Activated CD4-positive, alpha-beta T cell treated with anti-CD3 and anti-CD28 coated beads, Interleukin-10, Interleukin-2, amounts not matched to agents 100 ng/mL and 50 ng/mL, durations not matched to agents 16 hours and 8 hours (primary cell): ENCODE measurements around the gene DIP2C.

Experiments used
- DNase-seq: peaks from one replicate; pipeline ENCODE4 v3.0.0-alpha.2; 2020

Gene DIP2C

GRCh38 chr10:241966-242643 lies 447.4 kb downstream of the DIP2C start:
- no peak for DNase-seq

GRCh38 chr10:241451-241850 lies 448.0 kb downstream of the DIP2C start:
- DNase-seq = no peak

DNA sequence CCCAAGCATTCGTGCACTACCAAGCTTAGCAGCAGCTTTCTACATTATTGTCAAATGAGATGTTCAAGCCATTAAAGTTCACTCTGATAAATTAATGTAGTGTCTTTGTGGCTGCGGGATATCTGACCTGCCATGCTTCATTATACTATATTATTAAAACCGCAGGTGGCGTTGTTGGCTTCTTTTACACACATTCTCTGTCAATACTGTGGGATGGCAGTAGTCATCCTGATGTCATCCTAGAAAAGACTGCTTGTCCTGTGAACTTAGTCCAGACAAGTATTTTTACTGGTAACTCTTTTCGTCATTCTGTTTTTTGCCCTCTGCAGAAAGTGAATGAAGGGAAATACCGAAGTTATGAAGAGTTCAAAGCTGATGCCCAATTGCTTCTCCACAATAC lies 450.4 kb downstream of the DIP2C start:
- no peak for DNase-seq

DNA sequence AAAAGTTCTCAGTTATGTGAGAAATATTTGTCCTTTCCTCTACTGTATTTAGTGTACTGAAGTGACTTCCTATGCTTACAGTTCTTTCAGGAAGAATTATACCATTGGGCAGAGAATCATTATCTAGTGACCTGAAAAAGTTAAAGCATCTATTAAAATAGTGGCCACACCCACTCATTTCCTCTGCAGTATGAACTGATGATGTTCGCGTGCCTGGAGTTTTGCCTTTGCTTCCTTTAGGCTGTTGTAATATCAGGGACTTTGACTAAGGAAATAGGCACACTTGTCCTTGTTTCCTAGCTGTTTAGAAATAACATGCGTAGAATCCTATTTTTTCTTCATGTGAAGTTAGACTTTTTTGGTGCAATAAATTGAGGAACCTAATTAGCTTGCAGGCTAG lies 453.6 kb downstream of the DIP2C start:
- no peak for DNase-seq

DNA sequence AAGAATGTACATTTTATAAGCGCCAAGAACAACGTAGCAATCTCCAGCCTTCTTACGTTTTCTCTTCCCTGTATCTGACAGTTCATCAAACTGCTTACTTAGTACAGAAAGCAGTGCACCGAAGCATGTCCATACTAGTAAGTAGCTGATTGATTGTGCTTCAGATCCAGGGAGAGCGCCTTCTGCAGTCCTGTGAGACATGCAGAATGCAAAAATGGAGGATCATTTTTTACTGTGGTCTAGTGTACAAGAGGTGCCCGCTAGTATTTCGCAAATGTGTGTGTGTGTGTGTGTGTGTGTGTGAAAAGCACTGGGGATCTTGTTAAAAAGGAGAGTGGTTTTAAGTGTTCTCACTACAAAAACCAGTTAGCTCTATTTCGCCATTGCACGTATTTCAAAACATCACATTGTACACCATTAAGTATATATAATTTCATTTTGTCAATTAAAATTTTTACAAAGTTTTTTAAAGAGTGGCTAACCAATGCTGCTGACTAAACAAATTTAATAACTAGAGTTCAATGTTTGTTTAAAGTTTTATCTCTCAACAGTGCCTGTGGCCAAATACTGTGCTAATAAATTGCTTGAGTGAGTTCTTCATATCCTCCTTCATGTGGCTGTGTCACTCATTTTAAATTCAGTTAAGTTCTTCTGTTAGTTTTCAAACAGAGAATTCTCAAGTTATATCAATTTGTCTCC lies 454.6 kb downstream of the DIP2C start:
- DNase-seq = no peak

DNA sequence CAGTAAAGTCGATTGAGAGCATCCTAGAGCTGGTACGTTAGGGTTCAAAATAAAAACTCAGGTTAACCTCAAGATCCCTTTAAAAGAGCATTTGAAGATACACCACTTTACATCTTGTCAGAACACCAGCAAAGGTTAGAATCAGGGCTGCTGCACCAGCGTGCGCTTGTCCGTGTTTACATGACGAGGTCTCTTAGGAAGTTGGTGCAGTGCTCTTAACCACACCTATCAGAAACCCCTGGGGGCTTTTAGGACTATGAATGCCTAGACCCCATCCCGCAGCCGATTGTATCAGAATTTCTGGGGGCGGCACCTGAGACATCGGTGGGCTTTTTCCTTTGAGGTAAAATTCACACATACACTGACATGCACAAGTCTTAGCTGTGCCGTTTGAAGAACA lies 456.6 kb downstream of the DIP2C start:
- DNase-seq = no peak

GRCh38 chr10:232061-232460 lies 457.4 kb downstream of the DIP2C start:
- DNase-seq = no peak

DNA sequence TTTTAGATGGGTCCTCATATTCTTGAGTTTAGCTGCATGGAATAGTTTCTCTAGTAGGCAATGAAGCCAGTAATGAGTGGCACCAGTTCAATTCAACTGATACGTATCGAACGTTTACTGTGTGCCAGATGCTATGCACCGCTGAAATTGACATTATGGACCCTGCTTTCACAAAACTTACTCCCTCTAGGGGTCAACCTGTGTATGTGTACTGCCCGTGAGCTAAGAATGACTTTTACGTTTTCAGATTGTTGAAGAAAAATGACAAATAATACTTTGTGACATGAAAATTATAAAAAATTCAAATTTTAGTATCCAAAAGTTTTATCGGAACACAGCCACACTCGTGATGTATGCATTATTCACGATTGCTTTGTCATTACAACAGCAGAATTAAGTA lies 458.7 kb downstream of the DIP2C start:
- peak; percentile 14 for DNase-seq

GRCh38 chr10:228366-228765 lies 461.1 kb downstream of the DIP2C start:
- no peak for DNase-seq

DNA sequence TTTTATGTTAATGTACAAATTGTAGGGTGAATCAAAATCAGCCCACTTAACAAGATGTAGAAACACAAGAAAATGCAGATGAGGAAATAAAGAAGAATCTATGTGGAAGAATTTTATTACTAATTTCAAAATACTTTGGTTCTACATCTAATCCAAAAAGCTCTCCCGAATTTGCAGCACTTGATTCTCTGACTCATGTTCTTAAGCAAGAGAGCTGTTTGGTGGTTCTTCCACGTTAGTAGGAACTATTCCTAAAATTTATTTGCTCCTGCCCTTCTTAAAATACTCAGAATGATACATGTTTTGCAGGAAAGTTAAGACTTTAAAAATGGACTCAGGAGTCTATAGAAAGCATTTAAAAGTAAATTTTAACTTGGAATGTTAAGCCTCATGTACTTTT lies 462.5 kb downstream of the DIP2C start:
- no peak for DNase-seq

GRCh38 chr10:226018-226417 lies 463.4 kb downstream of the DIP2C start:
- DNase-seq = no peak

DNA sequence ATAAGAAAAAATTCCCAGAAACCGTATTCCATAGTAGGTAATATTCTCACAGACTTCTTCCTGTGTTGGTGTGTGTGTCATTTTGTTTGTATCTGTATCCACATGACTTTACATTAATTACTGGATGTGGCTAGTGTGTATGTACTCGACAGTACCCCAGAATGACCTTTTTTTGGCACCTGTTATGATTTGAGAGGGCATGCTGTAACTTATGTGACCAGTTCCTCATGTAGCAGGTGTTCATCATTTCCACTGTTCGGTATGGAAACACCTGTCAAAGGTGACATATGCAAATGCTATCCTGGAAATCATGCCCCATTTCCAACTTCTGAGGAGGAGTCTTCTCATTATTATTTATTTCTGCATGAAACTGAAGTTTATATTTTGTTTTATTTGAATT lies 464.9 kb downstream of the DIP2C start:
- no peak for DNase-seq
